ENCODE results near the gene RPAP2.
"Not testable (repeated sequence)": the region's sequence is repeated elsewhere in the genome, so short reads cannot be mapped to it uniquely, and the experiment has no call there.

Gene RPAP2

GRCh38 chr1:92323473-92324453 lies 24.9 kb downstream of the RPAP2 start:
- no peak for DNase-seq (ENCODE audit: low read depth in 2 of 2)

DNA sequence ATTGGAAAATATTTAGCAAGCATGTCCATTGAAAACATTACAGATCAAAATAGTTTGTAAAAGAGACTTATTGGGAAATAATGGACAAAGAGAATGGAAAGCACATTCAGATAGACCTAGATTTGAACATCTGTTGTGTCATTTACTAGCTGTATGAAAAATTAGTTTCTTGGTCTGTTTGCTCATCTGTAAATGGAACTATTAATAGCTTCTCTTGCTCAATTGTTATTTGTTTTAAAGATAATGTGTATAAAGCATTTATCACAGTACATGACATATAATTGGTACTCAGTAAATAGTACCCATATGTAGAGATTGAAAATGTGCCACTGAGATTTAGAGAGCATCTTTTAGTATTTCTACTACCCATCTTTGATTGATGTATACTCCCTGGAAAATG lies 25.9 kb downstream of the RPAP2 start:
- no peak for DNase-seq (ENCODE audit: low read depth in 2 of 2)

- DNase-seq (ENCODE audit: low read depth in 2 of 2): no peak
Observed at GRCh38 chr1:92326681-92327080, 27.8 kb downstream of the RPAP2 start.

DNA sequence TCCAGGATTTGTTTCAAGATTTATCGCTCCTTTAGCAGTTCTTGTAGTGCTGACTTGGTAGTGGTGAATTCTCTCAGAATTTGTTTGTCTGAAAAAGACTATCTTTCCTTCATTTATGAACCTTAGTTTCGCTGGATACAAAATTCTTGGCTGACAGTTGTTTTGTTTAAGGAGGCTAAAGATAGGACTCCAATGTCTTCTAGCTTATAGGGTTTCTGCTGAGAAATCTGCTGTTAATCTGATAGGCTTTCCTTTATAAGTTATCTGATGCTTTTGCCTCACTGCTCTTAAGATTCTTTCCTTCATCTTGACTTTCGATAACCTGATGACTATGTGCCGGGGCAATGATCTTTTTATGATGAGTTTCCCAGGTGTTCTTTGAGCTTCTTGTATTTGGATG lies 28.9 kb downstream of the RPAP2 start:
- DNase-seq (ENCODE audit: low read depth in 2 of 2): no peak

DNA sequence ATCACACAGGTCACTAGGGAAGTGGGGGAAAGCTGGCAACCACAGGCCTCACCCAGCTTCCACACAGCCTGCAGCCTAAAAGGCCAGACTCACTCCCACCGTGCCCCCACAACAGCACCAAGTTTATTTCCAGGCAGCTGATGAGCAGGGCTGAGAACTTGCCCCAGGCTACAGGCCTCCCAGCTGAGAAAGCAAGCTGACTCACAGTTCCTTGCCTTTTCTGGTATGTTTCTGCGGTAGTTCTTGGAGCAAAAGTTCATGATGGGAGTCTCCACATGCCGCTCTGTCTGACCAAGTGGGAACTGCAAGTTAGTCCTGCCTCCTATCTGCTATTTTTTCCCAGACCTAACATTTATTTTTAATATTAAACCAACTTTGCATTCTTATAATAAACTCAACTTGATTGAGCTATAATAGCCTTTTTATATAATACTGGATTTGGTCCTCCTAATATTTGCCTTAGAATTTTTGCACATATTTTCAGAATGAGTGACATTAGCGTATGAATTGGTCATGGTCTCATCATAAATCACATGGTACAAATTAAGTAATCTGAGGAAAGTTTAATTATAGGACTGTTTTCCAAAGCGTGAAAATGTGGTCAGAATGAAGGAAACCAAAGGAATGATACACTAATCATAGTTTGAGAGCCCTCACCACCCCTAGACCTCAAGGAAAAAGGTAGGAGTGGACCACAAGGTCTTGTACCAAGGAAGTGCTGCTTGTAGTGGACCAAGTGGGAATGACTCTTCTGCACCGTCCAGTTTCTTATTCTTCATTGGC lies 30.7 kb downstream of the RPAP2 start:
- DNase-seq (ENCODE audit: low read depth in 2 of 2): no peak

GRCh38 chr1:92333668-92334067 lies 34.8 kb downstream of the RPAP2 start:
- DNase-seq (ENCODE audit: low read depth in 2 of 2): no peak

DNA sequence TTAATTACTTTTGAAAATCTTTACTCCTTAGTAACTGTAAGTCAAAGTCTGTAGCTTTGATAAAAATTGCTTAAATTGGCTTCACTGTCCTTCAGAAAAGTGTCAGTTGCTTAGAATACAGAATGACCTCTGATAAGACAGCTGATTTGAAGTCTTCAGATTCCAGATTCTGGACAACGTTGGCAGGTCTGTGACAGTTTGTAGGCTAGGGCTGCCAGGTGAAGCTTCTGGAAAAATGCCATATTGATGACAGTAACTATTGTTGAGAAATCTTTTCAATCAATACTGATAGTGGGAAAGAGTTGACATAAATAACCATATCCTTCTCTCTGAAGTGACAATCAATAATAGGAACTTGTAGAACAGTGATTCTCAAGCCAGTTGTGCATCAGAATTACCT lies 41.3 kb downstream of the RPAP2 start:
- DNase-seq (ENCODE audit: low read depth in 2 of 2): no peak

DNA sequence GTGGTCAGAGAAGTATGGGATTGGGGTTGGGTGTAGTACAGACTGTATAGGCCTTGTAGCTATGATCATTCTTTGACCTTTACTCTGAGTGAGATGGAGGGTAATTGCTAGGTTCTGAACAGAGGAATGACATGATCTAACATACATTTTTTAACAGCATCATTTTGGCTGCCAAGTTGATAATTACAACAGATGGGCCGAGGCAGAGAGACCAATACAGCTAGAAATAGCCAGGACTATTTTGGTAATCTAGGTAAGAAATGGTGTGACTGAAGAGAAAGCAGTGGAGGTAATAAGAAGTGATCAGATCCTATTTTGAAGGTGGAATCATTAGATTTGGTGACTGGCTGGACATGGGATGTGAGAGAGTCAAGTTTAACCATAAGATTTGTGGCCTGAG lies 43.5 kb downstream of the RPAP2 start:
- DNase-seq (ENCODE audit: low read depth in 2 of 2): no peak

DNA sequence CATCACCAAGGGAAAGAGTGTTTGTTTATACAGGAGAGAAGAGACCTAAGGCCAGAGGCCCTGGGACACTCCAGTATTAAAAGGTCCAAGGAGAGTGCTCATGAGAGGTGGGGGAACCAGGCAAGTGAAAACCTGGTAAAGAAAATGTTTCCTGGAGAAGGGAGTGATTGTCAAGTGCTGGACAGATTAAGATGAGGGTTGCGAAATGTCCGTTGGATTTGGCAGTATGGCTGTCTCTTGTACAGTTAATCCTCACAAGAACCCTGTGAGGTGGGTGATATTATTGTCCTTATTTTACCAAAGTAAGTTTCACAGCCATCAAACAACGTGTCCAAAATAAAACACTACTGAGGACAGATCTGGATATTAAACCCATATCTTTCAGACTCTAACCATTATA lies 44.2 kb downstream of the RPAP2 start:
- DNase-seq (ENCODE audit: low read depth in 2 of 2): no peak

DNA sequence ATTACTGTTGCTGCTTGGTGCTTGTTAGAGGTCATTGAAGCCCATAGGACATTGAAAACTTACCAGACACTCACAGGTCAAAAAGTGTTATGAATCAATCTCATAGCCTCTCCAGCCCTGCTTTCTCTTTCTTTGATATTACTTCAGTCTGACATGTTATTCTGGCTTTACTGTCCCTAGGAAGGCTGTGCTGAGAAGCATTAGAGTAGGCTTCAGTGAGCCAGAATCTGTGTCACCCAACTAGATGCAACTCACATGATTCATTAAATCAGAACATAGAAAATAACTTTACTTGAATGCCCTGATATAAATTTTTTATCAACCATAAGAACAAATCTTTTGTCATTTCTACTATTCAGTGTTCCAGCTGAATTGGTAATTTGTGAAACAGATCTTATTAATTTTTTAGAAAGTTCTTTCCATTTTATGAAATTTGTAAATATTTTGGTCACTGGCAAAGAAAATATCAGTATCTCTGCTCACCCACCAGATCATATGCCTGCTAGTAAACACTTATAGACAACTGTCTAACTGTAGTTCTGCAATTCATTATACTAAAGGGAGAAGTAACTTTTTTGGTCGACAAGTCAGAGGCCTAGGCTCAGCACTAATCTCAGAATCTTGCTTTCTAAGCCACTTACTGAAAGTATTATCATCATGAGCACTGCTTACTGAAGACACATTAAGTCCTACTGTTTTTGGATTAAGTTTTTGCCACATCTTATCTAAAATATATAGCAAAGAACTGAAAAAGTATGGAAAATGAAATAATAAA lies 48.2 kb downstream of the RPAP2 start:
- no peak for DNase-seq (ENCODE audit: low read depth in 2 of 2)

- DNase-seq (ENCODE audit: low read depth in 2 of 2): no peak
Observed at GRCh38 chr1:92352856-92353255, 54.0 kb downstream of the RPAP2 start.

- no peak for DNase-seq (ENCODE audit: low read depth in 2 of 2)
Observed at GRCh38 chr1:92354259-92354658, 55.4 kb downstream of the RPAP2 start.

DNA sequence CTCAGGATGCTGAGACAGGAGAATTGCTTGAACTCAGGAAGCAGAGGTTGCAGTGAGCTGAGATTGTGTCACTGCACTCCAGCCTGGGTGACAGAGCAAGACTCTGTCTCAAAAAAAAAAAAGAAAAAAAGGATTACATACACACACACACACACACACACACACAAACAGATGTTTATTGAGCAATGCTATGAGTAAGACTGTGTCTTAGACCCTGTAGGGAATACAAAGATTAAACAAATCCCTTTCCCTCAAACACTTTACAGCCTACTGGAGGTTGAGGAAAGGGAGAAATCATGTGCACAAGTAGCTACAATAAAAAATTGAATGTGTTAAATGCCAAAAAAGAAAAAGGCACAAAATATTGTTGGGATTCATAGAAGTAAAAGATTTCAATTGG lies 58.1 kb downstream of the RPAP2 start:
- no peak for DNase-seq (ENCODE audit: low read depth in 2 of 2)

DNA sequence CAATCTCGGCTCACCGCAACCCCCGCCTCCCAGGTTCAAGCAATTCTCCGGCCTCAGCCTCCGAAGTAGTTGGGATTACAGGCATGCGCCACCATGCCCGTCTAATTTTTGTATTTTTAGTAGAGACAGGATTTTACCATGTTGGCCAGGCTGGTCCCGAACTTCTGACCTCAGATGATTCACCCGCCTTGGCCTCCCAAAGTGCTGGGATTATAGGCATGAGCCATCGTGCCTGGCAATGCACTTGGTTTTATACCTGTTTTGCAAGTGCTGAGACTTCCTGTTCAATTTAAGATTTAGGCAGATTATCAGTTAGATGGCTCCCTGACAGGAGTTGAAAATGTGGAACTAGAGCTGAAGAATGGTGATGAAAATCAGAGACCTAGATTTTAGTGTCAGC lies 60.5 kb downstream of the RPAP2 start:
- not testable (repeated sequence) for DNase-seq (ENCODE audit: low read depth in 2 of 2)

- DNase-seq (ENCODE audit: low read depth in 2 of 2): no peak
Observed at GRCh38 chr1:92359986-92360385, 61.1 kb downstream of the RPAP2 start.

DNA sequence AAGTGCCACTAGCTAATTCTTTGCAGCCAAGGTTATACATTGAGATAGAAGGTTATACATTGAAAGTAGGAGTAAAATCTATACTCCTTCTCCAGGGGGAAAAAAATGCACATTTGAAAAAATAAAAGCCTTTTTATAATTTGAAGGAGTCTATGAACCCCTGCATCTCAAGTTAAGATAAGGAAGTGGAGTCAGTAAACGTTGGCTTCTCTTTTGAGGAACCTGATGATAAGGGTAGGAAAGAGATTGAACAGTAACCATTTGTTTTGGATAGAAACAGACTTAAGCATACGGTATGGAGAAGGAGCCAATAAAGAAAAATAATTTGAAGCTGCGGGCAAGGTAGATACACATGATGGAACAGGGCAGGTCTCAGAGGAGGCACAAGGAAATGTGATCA lies 64.1 kb downstream of the RPAP2 start:
- no peak for DNase-seq (ENCODE audit: low read depth in 2 of 2)

GRCh38 chr1:92363401-92363800 lies 64.5 kb downstream of the RPAP2 start:
- no peak for DNase-seq (ENCODE audit: low read depth in 2 of 2)

GRCh38 chr1:92365378-92366039 lies 66.7 kb downstream of the RPAP2 start:
- DNase-seq (ENCODE audit: low read depth in 2 of 2): no peak

DNA sequence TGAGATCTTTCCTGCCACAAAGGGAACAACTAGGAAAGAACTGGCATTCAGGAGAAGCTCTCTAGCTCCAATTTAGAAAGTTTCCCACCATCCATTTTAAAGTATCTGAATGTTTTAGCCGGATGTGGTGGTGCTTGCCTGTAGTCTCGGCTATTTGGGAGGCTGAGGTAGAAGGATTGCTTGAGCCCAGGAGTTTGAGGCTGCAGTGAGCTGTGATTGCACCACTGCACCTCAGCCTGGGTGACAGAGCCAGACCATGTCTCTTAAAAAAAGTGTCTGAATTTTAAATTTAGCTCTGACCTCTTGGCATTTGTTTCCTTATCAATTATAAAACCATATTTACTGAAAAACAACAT lies 67.2 kb downstream of the RPAP2 start:
- DNase-seq (ENCODE audit: low read depth in 2 of 2): no peak

GRCh38 chr1:92367496-92367895 lies 68.6 kb downstream of the RPAP2 start:
- DNase-seq (ENCODE audit: low read depth in 2 of 2): no peak

DNA sequence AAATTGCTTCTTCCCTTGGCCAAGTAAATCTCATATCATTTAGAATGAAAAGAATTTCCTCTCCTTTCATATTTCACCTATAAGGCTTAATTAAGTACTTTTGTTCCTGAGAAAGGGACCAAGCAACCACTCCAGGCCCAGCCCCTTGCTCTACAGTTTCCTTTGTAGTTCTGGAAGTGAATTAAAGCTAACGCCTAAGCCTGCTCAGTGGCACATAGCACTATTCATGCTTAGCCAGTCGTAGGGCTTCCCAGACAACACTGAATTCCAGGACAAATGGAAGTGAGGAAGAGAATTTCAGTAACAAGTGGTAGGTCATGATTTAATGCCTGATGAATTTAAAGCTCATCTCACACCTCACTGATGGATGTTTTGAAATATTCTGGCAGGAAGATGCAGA lies 73.3 kb downstream of the RPAP2 start:
- DNase-seq (ENCODE audit: low read depth in 2 of 2): no peak

- DNase-seq (ENCODE audit: low read depth in 2 of 2): no peak
Observed at GRCh38 chr1:92374223-92374622, 75.4 kb downstream of the RPAP2 start.
